Measurements from ENCODE around the gene DHX9.
"Not testable (repeated sequence)": the region's sequence is repeated elsewhere in the genome, so short reads cannot be mapped to it uniquely, and the experiment has no call there.

The DHX9 gene

DNA sequence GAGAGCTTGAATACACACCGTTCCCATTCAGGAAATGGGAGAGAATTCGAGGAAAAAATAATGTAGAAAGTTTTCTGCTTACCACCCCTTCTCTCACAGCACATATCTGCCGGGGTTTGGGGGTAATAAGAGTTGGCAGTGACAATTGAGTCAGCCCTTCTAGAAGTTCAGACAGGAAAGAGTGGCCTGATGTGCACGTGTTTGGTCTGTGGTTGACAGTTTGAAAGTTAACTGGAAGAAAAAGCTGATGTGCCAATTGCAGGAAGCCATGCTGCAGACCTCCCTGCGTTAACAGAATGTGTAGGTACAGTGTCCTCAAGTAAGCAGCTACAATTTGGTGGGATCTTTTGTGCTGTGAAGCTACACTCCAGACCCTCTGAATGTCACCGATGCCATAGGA, 50.9 kb downstream of the DHX9 start:
- no peak for DNase-seq (ENCODE audit: low read depth)

DNA sequence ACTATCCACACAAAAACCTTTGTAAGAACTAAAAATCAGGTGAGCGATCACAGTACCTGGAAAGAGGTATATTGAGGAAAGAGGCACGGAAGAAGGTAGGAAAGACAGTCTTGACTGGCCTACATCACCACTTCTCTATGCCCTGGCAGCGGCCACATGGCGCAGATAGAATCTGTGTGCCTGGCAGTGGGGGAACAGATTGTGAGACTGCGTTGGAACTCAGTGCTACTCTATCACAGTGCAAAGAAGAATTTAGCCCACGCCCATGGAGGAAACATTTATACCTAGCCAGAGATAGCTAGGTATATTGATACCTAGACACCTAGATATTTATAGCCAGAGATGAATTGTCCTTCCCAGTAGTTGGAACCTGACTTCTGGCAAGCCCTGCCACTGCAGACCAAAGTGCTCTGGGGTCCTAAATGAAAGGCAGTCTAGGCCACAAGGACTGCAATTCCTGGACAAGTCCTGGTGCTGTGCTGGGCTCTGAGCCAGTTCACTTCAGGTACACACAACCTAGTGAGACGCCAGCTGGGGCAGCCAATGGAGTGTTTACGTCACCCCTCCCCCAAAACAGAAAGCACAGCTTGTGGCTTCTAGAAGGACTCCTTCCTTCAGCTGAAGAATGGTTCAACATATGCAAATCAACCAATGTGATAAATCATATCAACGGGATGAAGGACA, 51.9 kb downstream of the DHX9 start:
- no peak for DNase-seq (ENCODE audit: low read depth)

DNA sequence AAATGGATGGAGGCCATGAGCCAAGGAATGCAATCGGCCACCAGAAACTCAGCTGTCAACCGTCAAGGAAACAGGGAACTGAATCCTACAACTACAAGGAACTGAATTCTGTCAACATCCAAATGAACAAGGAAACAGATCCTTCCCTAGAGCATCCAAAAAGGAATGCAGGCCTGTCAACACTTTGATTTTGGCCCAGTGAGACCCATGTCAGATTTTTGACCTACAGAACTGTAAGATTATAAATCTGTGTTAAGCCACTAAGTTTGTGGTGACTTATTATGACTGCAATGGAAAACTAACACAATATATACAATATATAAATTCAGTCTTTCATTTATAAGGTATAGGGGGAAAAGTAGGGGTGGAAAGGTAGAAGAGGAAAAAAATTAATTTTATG, 58.5 kb downstream of the DHX9 start:
- no peak for DNase-seq (ENCODE audit: low read depth)

DNA sequence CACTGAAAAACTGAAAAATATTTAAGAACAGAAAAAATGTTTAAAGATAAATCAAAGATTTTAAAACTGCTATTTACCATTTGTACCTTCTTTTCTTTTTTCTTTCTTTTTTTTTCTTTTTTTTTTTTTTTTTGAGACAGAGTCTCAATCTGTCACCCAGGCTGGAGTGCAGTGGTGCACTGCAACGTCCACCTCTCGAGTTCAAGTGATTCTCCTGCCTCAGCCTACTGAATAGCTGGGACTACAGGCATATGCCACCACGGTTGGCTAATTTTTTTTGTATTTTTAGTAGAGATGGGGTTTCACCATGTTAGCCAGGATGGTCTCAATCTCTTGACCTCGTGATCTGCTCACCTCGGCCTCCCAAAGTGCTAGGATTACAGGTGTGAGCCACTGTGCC, 62.8 kb downstream of the DHX9 start:
- DNase-seq (ENCODE audit: low read depth), result not testable (repeated sequence)

- DNase-seq (ENCODE audit: low read depth), result no peak
Observed at GRCh38 chr1:182905321-182905720, 66.2 kb downstream of the DHX9 start.

- no peak for DNase-seq (ENCODE audit: low read depth)
Observed at GRCh38 chr1:182909578-182909977, 70.4 kb downstream of the DHX9 start.

GRCh38 chr1:182910143-182910542, 71.0 kb downstream of the DHX9 start:
- DNase-seq (ENCODE audit: low read depth), result no peak

DNA sequence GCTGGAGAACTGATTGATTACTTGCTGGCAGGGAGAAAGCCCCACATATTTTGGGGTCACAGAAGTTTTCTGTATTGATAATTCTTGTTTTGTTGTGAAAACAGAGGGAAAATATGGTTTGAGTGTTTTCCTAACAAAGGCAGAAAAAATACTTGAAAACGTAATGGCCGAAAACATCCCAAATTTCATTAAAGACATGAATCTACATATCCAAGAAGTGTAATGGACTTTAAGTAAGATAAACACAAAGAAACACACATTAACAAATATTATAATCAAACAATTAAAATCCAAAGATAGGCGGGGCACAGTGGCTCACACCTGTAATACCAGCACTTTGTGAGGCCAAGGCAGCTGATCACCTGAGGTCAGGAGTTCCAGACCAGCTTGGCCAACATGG, 74.3 kb downstream of the DHX9 start:
- no peak for DNase-seq (ENCODE audit: low read depth)

DNA sequence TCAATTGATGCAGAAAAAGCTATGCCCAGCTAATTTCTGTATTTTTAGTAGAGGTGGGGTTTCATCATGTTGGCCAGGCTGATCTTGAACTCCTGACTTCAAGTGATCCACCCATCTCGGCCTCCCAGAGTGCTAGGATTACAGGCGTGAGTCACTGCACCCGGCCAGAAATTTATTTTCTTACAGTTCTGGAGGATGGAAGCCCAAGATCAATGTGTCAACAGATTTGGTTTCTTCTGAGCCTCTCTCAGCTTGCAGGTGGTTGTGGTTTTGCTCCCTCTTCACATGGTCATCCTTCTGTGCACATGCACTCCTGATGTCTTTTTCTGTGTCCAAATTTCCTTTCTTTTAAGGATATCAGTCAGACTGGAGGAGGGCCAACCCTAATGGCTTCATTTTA, 78.2 kb downstream of the DHX9 start:
- DNase-seq (ENCODE audit: low read depth), result no peak

- no peak for DNase-seq (ENCODE audit: low read depth)
Observed at GRCh38 chr1:182925661-182926060, 86.5 kb downstream of the DHX9 start.

DNA sequence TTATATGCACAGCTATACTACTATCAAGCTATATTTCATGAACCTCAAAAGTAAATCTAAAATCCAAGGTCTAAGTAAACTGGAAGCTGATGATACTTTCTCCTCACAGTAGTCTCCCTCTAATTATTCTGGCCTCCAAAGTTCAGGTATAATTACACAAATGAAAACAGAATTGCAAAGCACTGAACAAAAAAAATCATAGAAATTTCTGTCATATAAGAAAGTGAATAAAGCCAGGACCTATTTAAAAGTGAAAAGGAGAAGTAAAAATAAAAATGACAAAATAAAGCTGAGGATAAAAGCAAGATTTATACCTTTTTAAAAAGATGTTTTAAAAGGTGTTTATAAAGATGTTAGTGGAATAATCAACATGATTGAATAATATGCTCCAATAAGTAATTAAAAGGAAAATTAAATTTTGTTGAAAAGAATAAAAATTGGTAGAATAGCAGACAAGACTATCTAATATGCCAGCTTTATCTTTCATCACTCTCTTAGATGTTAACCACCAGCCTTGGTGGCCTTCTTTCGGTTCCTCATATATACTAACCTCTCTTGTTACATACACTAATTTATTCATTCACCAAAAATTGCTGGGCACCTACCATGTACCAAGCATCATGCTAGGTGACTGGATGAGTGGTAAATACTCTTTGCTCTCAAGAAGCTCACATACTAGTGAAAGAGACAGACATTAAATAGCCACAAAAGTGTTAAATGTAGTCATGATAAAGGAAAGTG, 88.7 kb downstream of the DHX9 start:
- no peak for DNase-seq (ENCODE audit: low read depth)

DNA sequence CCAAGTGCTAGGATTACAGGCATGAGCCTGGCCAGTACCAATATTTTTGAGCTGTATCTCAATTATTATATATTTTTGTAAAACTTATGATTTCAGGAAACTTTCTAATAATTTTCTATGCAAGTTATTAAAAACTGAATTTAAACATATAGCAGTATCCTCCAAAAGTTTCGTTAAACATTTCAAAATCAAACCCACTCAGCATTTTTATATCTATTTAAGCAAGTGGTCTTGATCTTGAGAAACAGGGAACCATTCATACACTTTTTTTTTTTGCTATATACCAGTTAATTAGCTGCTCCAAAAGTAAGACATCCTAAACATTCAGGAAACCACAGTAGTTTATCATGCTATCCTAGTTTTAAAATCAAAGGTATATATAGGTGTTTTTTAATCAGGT, 91.8 kb downstream of the DHX9 start:
- DNase-seq (ENCODE audit: low read depth), result no peak

- no peak for DNase-seq (ENCODE audit: low read depth)
Observed at GRCh38 chr1:182935716-182936115, 96.6 kb downstream of the DHX9 start.
